ENCODE results near the gene MBP. TPM values are rescaled to one million over a fixed set of nuclear protein-coding genes. Genes with fewer than 3 reads are reported as not detected.

Gene MBP
- total and polyA plus RNA-seq, 2 donors (not counting 3 experiments of a cell fraction or from before 2014, with no cell fraction given): 1.7 to 2.3 TPM

DNA sequence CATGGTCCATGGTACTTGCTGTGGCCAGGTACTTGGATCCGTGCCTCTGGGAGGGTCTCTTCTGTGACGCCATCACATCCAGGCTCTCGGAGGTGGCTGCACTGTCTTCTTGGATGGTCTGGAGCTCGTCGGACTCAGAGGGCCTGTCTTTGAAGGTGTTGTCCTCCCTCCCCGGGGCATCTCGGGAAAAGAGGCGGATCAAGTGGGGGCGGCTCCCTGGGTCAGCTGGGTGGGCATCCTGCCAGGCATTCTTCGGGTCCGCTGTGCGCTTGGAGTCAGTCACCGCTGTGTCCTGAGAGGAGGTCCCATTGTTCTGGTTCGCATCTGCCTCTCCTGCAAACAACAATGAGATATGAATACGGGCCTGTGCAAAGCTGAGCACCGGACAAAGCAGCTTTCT is 115.6 kb downstream of the MBP start:
- H3K4me1 ChIP-seq (ENCODE audit: control insufficient read depth, extremely low read depth, insufficient read depth, low read length): no peaks in the 10 kb centered on the region
- H3K9ac ChIP-seq (replicated peaks; ENCODE audit: extremely low read depth, insufficient read depth, low read length): no peak overlapping the region
- H3K27me3 ChIP-seq (ENCODE audit: control insufficient read depth in 2 of 2, insufficient read depth in 2 of 2, low read length in 2 of 2): peaks cover 0 to 4% of the 10 kb centered on the region in 2 experiments
- no peak for DNase-seq (ENCODE audit: low read depth, low spot score)
- TF ChIP-seq, protein P1, sequence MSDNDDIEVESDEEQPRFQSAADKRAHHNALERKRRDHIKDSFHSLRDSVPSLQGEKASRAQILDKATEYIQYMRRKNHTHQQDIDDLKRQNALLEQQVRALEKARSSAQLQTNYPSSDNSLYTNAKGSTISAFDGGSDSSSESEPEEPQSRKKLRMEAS (IDR thresholded peaks at IDR 0.05; ENCODE audit: insufficient read depth, insufficient read length): no peak
- TF ChIP-seq EZH2 (IDR thresholded peaks at IDR 0.05; ENCODE audit: borderline replicate concordance, low read depth, low read length, severe bottlenecking) (no peak), MYC (IDR thresholded peaks at IDR 0.05; ENCODE audit: low read depth, low read length) (no peak), POLR2AphosphoS5 (IDR thresholded peaks at IDR 0.05; ENCODE audit: insufficient read depth, low read depth, low read length) (no peak), JUN (IDR thresholded peaks at IDR 0.05; ENCODE audit: borderline replicate concordance, insufficient read depth, insufficient read length, low read depth) (no peak), GATA2 (IDR thresholded peaks at IDR 0.05; ENCODE audit: insufficient read depth, insufficient read length, low read depth, low read length) (no peak)
- dilution Hi-C loops (cut with MboI; ENCODE audit: extremely low pct_ligation_motif_present, low sequenced_read_pairs) (no loop called here), intact Hi-C loops (cut with micrococcal nuclease) (no loop called here)
- CTCF ChIA-PET: interaction anchor here (1.1 kb wide), 1 partner anchor 20 kb away, joined by 3 read pairs; no protein-coding TSS in a partner anchor
- POLR2A ChIA-PET: no interaction called here
- no peaks in the 10 kb centered on the region for H3K79me2 ChIP-seq (ENCODE audit: control insufficient read depth, insufficient read depth, low read length)
- no peaks in the 10 kb centered on the region for H3K9me1 ChIP-seq (replicated peaks; ENCODE audit: control insufficient read depth, extremely low read depth, insufficient read depth, low read length)
- no peaks in the 10 kb centered on the region for H3K36me3 ChIP-seq (ENCODE audit: control insufficient read depth in 2 of 2, extremely low read depth in 1 of 2, insufficient read depth in 2 of 2, low read length in 2 of 2)
- FAIRE-seq: no peak
- H3K27ac ChIP-seq (ENCODE audit: insufficient read depth, low read depth, low read length): no peak overlapping the region
- no peaks in the 10 kb centered on the region for H4K20me1 ChIP-seq (replicated peaks; ENCODE audit: control insufficient read depth, extremely low read depth, insufficient read depth, low read length)
- H3K4me2 ChIP-seq (ENCODE audit: insufficient read depth, low read length): no peak overlapping the region
- no TSS peak for BruUV-seq (replicated peaks)
- H2AFZ ChIP-seq (ENCODE audit: low read depth, low read length): no peak overlapping the region
- H3K4me3 ChIP-seq (replicated peaks in 1 of 3; ENCODE audit: insufficient read depth in 1 of 3, low read depth in 1 of 3, low read length in 3 of 3): no peak overlapping the region
- H3K9me3 ChIP-seq (replicated peaks; ENCODE audit: control insufficient read depth, insufficient read depth, low read length): no peaks in the 10 kb centered on the region

Measured in endothelial cell of umbilical vein (primary cell).